ENCODE data around the gene SULT4A1.

DNA sequence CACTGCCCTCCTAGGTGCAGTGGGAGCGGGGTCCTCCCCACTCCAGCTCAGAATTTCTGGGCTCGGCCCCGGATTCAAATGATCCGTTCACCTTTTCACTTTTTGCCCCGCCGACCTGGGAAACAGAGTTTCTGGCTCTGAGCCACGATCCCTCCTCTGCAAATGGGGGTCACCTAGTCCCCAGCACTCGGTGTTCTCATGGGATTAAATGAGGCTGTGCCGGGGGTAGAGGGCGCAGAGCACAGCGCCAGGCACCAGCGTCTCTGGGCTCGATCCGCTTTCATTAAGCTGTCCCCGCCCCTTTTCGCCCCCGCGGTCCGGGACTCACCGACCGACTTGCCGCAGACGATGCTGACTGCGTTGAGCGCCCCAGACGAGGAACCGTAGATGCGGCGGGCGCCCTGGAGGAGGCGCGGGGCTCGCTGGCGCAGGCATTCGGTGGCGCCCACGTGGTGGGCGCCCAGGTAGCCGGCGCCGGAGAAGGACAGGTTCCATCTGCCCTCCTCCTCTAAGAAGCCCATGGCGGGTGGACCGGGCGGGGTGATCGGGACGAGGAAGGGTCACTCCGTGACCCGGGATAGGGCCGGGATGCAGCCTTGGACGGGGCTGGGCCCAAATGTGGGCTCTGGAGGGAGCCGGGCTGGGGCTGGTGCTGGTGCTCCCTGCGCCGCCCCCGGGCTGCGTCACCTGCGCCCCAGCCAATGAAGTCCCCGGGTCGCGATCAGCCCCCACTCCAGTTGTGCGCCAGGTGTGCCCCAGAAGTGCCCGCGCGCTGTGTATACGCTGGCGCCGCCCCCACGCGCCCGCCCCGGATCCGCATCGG, 29.3 kb upstream of the SULT4A1 start, which contains the start of gene PNPLA5:
- no peak for TF ChIP-seq POLR2A (IDR thresholded peaks at IDR 0.05; ENCODE audit: low read depth)
- no peak for TF ChIP-seq CTCF (IDR thresholded peaks at IDR 0.05)
- TF ChIP-seq POLR2AphosphoS5 (IDR thresholded peaks at IDR 0.05) = no peak
